Activated CD4-positive, alpha-beta T cell treated with anti-CD3 and anti-CD28 coated beads, Interleukin-10, Interleukin-2, amounts not matched to agents 100 ng/mL and 50 ng/mL, durations not matched to agents 16 hours and 8 hours (primary cell): Measurements from ENCODE around the gene MIPEP.
A peak's percentile ranks its signal among the peaks of the same experiment; 100 is the strongest.
"Not testable (repeated sequence)": the region's sequence is repeated elsewhere in the genome, so short reads cannot be mapped to it uniquely, and the experiment has no call there.

Experiments
- DNase-seq: peaks from one replicate; pipeline ENCODE4 v3.0.0-alpha.2; 2020

The MIPEP gene

DNA sequence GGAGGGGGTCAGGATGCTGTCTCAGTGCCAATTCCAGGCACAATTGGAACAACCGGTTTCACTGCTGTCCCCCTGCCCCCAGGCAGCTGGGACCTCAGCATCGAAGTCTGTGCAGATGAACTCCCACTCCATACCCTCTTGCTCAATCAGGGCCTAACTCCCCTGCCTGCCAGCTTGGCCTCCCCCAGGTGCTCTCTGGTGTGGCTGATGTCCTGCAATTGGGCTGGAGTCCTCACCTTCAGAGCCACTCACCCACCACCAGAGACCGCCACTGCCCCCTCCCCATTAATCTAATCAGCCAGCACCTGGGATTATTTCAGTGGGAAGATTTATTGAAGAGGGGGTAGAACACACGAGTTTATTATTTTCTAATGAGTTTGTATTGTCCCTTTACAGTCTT, 118.8 kb downstream of the MIPEP start:
- DNase-seq = no peak

DNA sequence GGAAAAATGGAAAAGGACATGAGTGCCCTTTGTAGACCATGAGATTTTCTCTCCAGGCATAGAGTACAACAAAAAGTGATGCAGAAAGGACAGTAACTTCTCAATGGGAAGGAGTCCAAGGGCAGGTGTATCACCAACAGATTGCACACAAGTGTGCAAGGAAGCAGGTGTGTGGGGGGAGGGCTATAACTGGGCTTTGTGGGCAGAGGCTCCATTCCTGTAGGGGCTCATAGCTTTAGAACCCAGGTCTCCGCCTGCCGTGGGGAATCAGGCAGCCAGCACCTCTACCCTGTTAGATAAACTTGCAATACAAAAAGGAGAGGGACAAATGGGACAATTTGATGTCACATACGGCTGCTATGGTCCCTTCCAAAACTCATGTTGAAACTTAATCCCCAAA, 119.8 kb downstream of the MIPEP start:
- DNase-seq = no peak

DNA sequence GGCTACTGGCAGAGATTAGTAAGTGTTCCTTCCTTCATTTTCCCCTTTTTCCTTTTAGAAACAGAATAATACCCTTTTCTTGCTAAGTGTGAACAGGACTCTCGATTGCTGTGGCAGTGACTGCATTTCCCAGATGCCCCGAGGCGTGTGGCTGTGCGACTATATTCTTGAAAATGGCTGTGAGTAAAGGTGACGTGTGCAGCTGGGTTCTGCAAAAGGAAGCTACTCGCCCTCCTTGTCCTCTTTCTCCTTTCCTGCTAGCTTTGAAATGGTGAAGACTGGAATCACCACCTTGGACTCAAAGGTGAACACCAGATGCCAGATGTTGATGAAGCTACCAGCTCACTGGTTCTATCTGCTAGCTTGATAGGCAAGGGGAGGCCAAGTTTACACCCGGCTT, 121.4 kb downstream of the MIPEP start:
- no peak for DNase-seq

DNA sequence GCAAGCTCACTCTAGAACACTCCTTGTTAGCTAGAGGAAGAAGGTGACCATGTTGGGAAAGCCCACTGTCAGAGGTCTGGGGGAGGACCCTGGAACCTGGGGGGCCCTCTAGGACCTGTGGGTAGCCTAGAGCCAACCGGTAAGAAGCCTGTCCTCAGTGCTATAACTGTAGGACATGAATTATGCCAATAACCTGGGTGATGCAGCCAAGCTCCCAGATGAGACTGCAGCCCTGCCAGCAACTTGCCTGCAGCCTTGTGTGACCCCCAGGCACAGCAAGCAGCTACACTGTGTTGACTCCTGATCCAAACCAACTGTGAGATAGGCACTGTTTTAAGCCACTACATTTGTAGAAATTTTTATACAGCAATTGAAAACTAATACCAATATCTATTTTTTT, 122.3 kb downstream of the MIPEP start:
- no peak for DNase-seq

DNA sequence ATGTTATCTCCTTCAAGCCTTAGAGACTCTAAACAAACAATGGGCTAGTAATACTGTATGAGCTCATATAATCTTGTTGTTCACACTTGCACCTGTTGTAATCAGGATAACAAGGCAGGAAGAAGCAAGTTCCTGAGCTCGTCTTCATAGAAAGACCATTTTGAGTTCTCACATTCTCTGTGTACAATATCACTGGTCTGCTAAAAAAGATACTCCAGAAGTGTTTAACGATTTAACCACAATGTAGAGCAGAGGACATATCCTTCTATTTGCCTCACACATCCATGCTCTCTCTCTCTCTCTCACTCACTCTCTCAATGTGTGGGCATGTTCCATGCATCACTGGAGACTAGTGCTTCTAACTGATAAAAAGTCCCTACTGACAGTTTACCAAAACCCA, 122.9 kb downstream of the MIPEP start:
- DNase-seq = no peak

DNA sequence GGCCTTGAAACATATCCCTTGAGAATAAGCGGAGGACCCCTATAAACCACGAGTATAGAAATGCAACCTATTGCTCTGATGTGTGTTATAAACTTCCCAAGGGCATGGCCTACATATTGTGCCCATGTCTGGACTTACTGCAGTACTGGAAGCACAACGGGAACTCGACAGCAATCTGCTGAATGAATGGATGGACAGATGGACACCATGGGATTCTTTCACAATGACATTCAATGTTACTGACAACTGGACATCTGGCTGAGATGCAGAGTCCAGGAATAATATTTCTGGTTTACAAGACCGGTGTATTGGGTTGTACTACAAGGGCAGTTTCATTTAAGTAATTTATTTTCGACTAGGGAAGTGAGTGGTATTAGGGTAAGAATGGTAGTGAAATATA, 123.7 kb downstream of the MIPEP start:
- DNase-seq = no peak

DNA sequence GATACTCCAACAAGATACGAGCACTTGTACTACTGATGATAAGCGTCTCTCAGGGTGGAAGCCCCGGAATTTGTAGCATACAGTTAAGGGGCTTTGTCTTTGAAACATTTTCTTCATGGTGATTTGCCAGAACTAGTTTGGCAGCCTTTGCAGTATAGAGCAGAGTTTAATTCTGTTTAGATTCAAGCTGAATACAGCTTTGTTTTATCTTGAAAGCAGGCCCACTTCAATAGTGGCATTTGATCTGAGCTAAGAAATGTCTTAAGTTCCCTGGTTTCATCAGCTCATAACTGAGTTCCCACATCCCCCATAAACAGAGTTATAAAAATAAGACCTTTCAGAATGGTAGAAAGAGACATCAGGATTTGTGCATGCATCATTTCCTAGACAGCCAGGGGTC, 125.9 kb downstream of the MIPEP start:
- no peak for DNase-seq

DNA sequence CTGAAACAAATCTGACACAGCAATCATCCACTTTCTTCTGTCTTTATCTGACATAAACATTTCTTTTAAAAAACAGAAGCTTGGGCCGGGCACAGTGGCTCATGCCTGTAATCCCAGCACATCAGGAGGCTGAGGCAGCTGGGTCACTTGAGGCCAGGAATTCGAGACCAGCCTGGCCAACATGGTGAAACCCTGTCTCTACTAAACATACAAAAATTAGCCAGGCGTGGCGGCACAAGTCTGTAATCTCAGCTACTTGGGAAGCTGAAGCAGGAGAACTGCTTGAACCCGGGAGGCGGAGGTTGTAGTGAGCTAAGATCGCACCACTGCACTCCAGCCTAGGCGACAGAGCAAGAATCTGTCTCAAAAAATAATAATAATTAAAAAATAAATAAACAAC, 127.4 kb downstream of the MIPEP start:
- not testable (repeated sequence) for DNase-seq

DNA sequence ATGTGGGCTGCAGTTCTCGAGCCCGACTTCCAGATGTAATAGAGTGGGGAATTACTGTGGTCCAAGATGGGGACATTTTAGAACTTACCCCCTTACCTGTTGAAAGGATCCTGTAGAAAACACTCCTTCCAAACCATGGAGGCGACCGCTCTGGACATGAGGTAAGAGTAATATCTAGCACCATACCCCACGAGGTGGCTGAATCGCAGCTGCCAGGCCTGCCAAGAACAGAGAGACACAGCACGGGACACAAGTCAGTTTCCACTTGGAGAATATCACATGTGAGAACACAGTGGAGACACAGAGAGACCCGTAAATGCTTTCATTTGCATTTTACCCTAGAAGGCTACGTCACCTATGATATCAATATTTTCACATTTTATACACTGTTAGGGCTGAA, 129.2 kb downstream of the MIPEP start:
- DNase-seq = no peak

DNA sequence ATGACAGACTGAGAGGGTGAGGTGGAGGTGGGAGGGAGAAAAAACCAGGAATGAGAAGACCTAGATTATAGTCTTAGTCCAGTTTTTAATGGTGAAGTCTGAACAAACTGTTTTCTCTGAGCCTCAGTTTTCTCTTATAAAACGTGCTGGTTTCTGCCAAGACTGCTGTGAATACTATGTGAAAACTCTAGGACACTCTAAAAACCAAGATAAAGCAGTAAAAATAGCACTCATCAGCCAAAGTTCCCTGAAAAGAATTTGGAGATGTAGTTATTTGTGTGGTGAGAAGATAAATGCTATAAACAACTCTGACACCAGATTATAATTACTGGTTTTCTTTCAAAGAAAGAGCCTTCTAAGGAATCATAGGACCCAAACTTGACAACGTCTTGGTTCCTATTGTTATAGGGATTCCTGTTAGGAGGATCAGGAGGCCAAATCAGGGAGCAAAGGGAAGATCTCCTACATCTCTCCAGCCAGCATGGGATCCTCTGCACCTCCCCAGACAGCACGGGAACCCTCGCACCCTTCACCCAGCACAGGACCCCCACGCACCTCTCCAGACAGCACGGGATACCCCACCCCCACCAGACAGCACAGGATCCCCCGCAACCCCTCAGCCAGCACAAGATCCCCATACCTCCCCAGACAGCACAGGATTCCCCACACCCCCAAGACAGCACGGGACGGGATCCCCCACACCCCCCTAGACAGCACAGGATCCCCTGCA, 130.2 kb downstream of the MIPEP start:
- DNase-seq = no peak

DNA sequence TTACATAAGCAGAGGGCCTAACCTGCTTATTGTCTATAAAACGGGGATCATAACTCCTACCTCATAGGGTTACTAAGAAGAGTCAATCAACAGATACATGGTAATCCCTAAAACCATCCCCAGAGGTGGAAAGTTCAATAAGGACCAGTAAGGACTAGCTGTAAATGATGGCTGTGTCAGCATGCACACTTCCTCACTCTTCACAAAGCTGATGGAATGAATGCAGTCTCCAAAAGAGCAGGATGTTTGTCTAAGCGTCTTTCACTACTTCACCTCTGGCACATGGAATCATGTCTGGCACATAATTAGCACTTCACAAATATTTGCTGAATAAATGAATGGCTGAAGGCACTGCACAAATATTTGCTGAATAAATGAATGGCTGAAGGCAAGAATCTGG, 134.2 kb downstream of the MIPEP start:
- no peak for DNase-seq

DNA sequence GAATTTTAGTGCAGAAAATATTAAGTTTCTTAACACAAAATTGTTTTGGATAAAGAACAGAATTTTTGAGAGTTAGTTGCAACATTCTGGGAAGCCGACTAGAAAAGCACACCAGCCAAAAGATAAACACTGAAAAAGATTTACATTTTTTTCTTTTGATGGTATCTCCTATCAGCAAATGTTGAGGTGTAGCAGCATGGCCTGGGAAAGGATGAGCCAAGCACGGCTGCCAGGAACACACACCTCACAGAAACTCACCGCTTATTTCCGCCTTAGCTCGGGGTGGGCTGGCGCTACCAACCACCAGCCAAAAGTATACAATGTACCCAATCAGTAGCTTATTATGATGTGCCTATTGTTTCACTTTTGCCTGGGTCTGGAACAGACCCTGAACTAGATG, 134.7 kb downstream of the MIPEP start:
- DNase-seq = peak; percentile 57

DNA sequence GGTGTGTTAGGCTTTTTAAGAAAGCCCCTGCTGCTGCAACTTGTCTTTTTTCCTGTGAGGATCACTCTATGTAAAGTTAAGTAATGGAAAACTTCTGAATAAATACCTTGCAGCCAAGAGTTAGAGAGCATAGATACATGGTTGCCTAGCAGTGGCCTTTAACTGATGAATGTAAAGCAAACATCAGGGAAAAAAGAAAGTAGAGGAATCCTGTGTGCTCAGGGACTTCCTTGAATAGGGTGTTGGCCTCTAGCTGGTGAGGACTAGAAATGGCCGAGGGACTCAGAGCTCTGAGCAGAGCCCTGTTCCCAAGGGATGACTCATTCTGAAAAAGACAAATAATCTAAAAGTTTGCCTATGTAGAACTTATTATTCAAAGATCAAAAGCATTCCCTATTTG, 135.7 kb downstream of the MIPEP start:
- peak; percentile 67 for DNase-seq

DNA sequence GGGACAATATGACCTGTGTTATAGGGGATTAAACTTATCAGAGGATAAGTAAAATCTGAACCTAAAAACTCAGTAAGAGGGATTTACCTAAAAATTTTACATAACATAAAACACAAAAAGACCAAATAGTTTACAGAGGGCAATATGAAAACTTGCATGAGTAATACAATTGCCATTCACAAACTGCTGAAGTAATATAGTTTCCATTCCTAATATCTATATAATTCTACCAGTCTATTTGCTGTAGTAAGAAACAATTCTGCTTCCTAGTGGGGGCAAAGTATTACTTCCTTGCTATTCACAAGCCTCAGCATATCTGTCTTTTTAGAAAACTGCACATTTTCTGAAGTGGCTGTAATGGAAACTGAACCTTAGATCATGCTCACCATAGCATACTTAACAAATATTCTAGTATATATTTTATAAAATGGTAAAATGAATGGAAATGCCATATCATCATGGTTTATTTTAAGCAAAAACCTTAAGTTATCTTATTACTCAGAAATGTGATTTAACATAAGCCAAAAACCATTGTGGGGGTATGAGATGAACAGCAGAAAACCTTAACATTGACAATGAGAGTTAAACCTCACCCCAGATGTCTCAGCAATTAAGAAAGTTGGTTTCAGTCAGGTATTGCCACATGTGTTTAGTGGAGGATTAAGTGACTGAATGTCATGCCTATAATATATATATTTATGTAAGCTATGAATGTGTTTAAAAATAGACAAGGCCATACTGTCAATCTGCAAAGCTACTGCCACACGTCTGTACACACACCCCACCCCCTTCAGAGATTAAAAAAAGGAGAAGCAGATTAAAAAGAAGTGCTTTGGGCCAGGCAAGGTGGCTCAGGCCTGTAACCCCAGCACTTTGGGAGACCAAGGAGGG, 136.8 kb downstream of the MIPEP start:
- peak; percentile 87 for DNase-seq

DNA sequence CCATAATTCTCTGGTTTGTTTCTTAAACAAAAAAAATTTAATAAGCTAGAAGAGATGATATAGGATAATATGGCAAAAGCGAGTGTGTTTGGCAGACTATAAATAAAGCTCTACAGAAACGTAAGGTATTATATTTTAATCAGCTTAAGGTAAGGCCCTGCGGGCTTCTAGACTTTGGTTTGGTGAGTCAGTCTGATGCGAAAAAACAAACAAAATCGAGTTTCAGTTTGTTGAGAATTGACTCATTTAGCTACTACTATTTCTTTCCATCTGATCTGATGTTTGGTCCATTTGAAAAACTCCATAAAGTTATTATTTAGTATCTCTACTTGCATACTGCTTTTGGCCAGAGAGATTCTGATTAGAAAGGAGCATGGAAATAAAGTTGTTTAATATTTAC, 138.0 kb downstream of the MIPEP start:
- DNase-seq = peak; percentile 81

DNA sequence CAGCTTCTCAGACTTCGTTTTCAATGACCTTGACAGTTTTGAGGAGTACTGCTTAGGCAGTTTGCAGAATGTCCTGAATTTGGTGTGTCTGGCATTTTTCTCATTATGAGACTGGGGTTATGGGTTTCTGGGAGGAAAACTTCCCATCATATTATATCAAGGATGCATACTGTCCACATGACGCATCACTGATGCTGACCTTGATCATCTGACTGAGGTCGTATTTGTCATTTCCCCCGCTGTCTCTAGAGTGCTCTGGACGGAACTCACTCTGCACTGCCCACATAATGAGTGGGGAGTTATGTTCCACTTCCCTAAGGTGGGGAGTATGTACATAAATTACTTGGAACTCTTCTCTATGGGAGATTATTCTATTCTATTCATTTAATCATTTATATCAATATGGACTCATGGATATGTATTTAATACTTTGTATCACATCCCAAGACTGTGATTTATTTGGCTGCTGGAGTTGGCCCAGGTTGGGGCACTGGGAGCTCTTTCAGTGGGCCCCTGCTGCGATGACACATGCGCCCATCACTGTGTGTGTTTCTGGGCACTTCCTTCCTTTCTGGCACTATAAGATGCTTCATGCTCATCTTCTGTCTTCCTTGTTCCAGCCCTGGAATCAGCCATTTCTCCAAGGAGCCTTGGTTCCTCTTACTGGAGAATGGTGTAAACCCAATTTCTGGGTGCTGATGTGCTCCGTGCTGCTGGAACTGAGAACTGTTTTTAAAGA, 138.6 kb downstream of the MIPEP start:
- DNase-seq = peak; percentile 56

DNA sequence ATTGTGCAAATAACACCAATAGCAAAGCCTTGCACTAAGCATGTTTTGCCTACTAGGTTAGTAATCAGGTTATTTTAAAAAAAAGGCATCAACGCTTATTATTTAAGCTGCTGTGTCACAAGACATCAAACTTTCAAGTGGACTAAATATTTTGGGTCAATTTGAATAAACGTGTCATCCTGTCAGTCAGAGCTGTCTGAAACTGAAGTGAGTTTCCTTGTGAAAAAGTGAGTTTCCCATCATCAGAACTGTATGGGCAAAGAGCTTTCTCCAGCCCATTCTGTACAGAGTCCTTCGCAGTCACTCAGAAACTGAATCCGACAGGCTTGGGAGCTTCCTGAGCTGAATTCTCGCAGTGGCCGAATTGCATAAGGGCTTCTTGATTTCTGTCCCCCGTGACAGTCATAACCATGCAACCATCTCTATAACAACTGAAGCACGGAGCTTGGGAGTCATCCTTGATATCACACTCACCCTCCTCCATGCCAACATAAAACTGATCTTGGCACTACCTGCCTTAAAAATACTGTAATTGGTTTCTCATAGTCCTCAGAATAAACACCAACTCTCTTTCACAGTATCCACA, 139.8 kb downstream of the MIPEP start:
- DNase-seq = no peak

DNA sequence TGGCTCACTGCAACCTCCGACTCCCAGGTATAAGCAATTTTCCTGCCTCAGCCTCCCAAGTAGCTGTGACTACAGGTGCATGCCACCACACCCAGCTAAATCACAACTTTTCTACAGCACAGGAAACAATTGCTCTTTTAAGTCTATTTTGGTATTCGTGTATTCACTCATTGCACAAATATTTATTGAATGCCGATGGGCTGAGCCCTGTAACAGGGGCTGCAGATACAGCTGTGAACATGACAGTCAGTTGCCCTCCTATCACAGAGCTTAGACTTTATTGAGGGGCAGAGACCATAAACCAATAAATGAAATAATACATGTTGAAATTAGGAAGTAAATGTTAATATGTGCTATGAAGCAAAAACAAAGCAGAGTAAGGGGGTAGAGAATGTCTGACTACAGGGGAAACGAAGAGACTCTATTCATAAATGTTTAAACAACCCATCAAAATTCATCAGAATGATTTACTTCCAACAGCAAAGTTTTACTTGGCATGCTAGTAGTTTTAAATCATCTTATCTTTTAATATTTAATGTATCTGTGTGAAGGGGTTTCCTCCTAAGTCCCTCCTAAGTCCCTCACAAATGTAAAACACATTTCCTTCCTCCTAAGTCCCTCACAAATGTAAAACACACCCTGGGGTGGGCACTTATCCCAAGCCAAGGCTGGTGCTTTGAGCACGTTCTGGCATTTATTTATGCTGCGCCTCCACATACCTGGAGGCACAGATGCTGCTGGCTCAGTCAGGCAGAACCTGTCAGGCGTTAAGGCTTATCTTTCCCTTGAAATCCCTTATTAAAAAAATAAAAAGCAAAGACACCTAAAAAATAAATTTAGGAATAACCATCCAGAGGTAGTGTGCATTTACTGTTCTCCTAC, 140.8 kb downstream of the MIPEP start:
- DNase-seq = no peak

DNA sequence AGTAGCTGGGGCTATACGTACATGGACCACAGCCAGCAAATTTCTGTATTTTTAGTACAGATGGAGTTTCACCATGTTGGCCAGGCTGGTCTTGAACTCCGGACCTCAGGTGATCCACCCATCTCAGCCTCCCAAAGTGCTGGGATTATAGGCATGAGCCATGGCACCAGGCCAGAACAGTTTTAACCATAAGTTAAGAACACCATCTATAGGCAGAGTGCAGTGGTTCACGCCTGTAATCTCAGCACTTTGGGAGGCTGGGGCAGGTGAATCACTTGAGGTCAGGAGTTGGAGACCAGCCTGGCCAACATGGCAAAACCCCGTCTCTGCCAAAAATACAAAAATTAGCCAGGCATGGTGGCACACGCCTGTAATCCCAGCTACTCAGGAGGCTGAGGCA, 143.1 kb downstream of the MIPEP start:
- DNase-seq = not testable (repeated sequence)

DNA sequence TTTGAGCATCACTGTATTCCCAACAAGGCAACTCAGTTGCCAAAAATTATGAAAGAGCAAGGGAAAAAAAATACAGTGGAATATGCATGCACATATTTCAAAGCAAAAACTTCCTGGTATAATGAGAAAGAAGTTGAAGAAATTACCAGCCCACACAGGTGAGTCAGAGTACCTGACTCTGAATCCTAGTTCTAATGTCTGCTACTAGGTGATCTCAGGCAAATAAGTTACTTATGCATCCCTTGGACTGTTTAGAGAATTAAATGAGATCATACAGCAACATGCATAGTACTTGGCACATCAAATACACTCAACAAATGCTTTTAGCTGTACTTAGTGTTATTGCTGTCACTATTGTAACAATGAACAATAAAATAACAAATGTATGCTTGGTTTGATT, 144.9 kb downstream of the MIPEP start:
- DNase-seq = no peak

DNA sequence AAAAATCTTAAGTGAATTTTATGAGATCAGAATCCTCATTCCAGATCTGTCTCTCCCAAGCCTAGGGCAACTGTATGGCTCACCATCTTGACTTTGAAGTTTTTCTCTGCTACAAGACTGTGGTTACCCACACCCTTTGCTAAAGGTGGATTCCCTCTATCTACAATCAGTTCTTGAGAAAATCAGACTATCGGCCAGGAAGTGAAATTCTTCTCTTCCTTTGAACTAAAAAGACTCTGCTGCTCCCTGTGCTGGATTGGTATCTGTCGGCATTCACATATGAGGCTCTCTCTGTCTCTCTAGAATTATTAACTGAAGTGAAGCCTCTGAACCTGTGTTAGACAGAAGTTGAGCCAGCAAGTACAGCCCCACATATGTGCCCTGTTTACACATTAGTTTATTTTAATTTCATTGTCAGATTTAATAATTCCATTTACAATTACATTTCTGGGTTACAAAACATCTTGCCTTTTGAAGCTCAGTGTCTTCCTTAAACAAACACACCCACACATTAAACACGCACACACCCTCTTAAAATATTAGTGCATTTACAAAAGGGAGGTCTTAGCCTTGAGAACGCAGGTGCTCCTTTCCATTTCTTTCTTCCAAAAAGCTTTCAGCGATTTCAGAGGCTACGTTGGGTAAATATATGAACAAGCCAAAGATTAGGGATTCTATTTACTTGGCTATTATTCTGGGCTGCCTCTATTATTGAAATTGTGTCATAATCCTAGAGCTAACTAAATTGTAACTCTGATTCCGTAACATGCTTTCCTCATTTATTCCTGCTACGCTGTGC, 145.7 kb downstream of the MIPEP start:
- peak; percentile 69 for DNase-seq
